Measurements from ENCODE around the gene ACAN. TPM values are rescaled to one million over a fixed set of nuclear protein-coding genes. Genes with fewer than 3 reads are reported as not detected.

ACAN gene
- total RNA-seq, 2 experiments from 2014 or later: not detected

DNA sequence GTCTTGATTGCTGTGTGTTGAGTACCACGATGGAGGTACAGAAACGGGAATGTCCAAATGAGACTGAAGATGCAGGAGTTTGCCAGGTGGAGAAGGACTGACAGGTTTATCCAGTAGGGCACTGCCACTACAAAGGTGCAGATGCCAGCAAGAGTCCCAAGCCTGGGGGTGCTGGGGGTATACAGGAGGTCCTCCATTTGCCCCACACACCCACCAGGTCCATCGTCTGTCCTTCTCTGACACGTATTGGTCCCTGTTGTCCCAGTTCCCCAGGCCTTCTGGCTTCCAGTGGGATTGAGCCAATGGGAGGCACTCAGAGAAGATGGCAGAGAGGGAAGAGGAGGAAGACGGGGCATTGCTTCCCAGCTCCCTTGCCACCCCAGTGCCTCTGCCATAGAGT is 85.5 kb downstream of the ACAN start:
- Mint-ChIP-seq H3K4me3 (no peak overlapping the region), H3K27ac (no peak overlapping the region), H3K27me3 (no peaks in the 10 kb centered on the region), H3K36me3 (ENCODE audit: low read depth) (peaks cover 28% of the 10 kb centered on the region), H3K9me3 (no peaks in the 10 kb centered on the region), H3K4me1 (ENCODE audit: low read depth) (peaks cover 4% of the 10 kb centered on the region)
- intact Hi-C loops (cut with micrococcal nuclease): no loop called here
- ChIA-PET POLR2A (interaction anchor here (1.7 kb wide), 1 partner anchor 14 kb away, joined by 4 read pairs; no protein-coding TSS in a partner anchor), CTCF (interaction anchor here (0.9 to 2.3 kb wide), 2 partner anchors 10 to 16 kb away, joined by 3 to 7 read pairs; no protein-coding TSS in a partner anchor)
- ATAC-seq: no peak
- DNase-seq: no peak
- no peak for TF ChIP-seq CTCF (IDR thresholded peaks at IDR 0.05)

DNA sequence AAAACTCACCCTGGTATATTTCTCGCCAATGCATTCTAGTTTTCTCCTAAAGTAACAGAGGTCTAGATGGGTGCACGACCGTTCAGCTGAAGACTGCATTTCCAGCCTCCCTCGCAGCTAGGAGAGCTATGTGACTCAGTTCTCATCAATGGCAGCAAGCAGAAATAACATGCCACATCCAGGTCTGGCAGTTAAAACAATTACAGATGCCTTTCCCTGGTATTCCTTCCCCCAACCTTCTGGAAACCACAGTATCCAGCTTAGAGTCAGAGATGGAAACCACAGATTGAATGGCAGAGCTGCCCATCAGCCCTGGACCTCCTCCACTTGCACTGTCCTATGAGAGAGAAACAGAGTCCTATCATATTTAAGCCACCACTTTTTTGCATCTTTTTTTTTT is 87.3 kb downstream of the ACAN start:
- H3K9me3 Mint-ChIP-seq: no peaks in the 10 kb centered on the region
- H3K4me1 Mint-ChIP-seq (ENCODE audit: low read depth): peaks cover 10% of the 10 kb centered on the region
- CTCF ChIA-PET: interaction anchor here (1.0 to 2.6 kb wide), 2 partner anchors 14 to 266 kb away, joined by 3 to 22 read pairs; no protein-coding TSS in a partner anchor
- no peak for DNase-seq
- ATAC-seq: no peak
- POLR2A ChIA-PET: interaction anchor here (1.5 kb wide), 1 partner anchor 22 kb away, joined by 5 read pairs; no protein-coding TSS in a partner anchor
- H3K27me3 Mint-ChIP-seq: no peaks in the 10 kb centered on the region
- no peak overlapping the region for H3K27ac Mint-ChIP-seq
- peaks cover 17% of the 10 kb centered on the region for H3K36me3 Mint-ChIP-seq (ENCODE audit: low read depth)
- intact Hi-C loops (cut with micrococcal nuclease): no loop called here
- H3K4me3 Mint-ChIP-seq: no peak overlapping the region
- TF ChIP-seq CTCF (IDR thresholded peaks at IDR 0.05): no peak

DNA sequence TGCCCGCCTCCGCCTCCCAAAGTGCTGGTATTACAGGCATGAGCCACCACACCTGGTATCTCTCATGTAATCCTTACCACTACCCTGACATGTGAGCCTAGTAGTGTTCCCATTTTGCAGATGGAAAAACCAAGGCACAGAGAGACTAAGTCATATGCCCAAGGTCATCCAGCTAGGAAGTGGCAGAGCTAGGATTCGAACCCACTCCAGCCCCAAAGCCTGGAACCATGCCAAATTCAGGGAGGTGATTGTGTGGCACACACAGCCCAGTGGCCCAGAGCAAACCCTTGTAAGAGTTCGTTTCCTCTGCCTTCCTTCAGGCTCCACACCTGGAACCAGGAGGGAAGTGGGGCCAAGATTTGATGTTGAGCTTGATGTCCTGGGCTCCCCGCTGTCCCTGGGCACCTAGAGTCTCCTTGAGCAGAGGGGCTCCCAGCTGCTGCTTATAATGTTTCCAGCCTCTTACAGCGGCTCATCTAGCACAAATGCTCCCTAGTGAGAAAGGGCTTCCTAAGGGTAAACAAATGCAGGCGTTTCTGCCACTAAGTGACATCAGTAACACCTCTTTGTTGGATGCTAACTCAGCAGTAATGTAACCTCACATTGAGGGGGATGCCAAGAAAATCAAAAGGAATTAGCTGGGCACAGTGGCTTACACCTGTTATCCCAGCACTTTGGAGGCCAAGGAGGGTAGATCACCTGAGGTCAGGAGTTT is 88.5 kb downstream of the ACAN start:
- Mint-ChIP-seq H3K4me1 (ENCODE audit: low read depth) (peaks cover 18% of the 10 kb centered on the region), H3K36me3 (ENCODE audit: low read depth) (peaks cover 16% of the 10 kb centered on the region), H3K9me3 (no peaks in the 10 kb centered on the region), H3K27ac (no peak overlapping the region), H3K4me3 (no peak overlapping the region), H3K27me3 (no peaks in the 10 kb centered on the region)
- DNase-seq: no peak
- no peak for ATAC-seq
- POLR2A ChIA-PET: interaction anchor here (1.2 to 1.5 kb wide), 3 partner anchors 12 to 49 kb away, joined by 3 to 6 read pairs (median 5); no protein-coding TSS in a partner anchor
- intact Hi-C loops (cut with micrococcal nuclease): no loop called here
- TF ChIP-seq CTCF (IDR thresholded peaks at IDR 0.05): no peak
- CTCF ChIA-PET: interaction anchor here (1.0 to 2.6 kb wide), 6 partner anchors 8 to 287 kb away, joined by 3 to 22 read pairs (median 3); no protein-coding TSS in a partner anchor

DNA sequence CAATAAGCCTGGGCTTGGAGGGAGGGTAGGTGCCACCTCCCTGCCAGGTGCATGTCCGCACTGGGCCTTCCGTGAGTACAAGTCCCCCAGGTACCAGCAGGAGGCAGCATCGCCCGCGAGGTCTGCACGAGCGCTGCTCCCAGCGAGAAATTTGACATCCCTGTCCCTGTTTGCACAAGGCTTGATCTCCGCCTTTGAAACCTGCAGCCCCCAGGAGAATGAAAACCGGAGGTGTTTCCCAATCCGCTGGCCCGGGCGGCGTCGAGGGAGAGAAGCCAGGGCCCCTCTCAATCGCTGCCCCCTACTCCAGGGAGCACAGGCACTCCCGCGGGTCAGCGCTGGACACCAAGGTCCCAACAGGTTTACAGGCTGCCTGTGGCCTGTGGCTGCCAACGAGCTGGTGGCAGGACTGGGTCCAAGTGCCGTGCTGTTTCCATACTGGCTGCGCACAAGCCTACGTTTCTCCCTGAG is 91.1 kb downstream of the ACAN start:
- CTCF ChIA-PET: interaction anchor here (0.8 to 4.2 kb wide), 8 partner anchors 10 to 313 kb away, joined by 3 to 50 read pairs (median 4); no protein-coding TSS in a partner anchor

More for the DNA sequence above, 91.1 kb downstream of the ACAN start:
- ATAC-seq (peak; percentile 64), DNase-seq (peak; percentile 91)
- no peaks in the 10 kb centered on the region for H3K27me3 Mint-ChIP-seq
- no peaks in the 10 kb centered on the region for H3K9me3 Mint-ChIP-seq
- H3K36me3 Mint-ChIP-seq (ENCODE audit: low read depth): peaks cover 12% of the 10 kb centered on the region
- TF ChIP-seq CTCF (IDR thresholded peaks at IDR 0.05): peak; percentile 96
- H3K27ac Mint-ChIP-seq: peak overlapping the region; percentile 77
- peaks cover 32% of the 10 kb centered on the region for H3K4me1 Mint-ChIP-seq (ENCODE audit: low read depth)
- intact Hi-C loops (cut with micrococcal nuclease): no loop called here
- peak overlapping the region; percentile 82 for H3K4me3 Mint-ChIP-seq
- POLR2A ChIA-PET: interaction anchor here (1.0 kb wide), 1 partner anchor 10 kb away, joined by 4 read pairs; no protein-coding TSS in a partner anchor

Measured in activated CD8-positive, alpha-beta T cell treated with anti-CD3 and anti-CD28 coated beads for 36 hours (primary cell).